Right cardiac atrium (tissue), 5 donors: ENCODE results near the gene PTPRN2. TPM values are rescaled to one million over a fixed set of nuclear protein-coding genes. Genes with fewer than 3 reads are reported as not detected.

Source experiments
- ATAC-seq, 2 donors: fragments of 200-7000 bp; cut with Tn5 transposase; one replicate each; pipeline versions ENCODE4 v1.8.0 to v1.9.1; 2020; ENCODE audit warnings: moderate library complexity in 2 of 2, mild to moderate bottlenecking in 1 of 2
- DNase-seq, 3 donors: peaks; one replicate each; pipeline ENCODE4 v3.0.0-alpha.2; 2020
- H3K27ac ChIP-seq: one replicate; pipeline ENCODE4 v1.5.1; 2013; ENCODE audit warnings: mild to moderate bottlenecking, low read length, control low read depth, moderate library complexity
- H3K27me3 ChIP-seq: one replicate; pipeline ENCODE4 v1.6.1; 2013; ENCODE audit not compliant: control insufficient read depth, insufficient read depth
- H3K4me1 ChIP-seq: one replicate; pipeline ENCODE4 v1.6.1; 2013; ENCODE audit warnings: low read length; ENCODE audit not compliant: control insufficient read depth, insufficient read depth
- H3K4me3 ChIP-seq: one replicate; pipeline ENCODE4 v1.5.1; 2013; ENCODE audit warnings: low read length, control low read depth
- H3K9me3 ChIP-seq: one replicate; pipeline ENCODE4 v1.6.1; 2013; ENCODE audit warnings: low read length; ENCODE audit not compliant: control insufficient read depth
- WGBS: extraction: QIAGEN DNeasy Blood & Tissue Kit; methylation state at CpG from one replicate; pipeline ENCODE4 v1.1.7; 2013; 5-methylcytosine and 5-hydroxymethylcytosine counted together
- intact Hi-C, 4 donors: fragments of 100-400 bp; cut with DNase I; formaldehyde crosslinking; loops; one replicate each; pipeline versions ENCODE4 v1.11.0 to v1.14.0; 2022 to 2023
- polyA plus RNA-seq: library from polyadenylated mRNA; stranded (reverse); fragments of 200-250 nt; gene quantifications from one replicate; pipeline ENCODE4 v1.2.3, GENCODE V29; 2013
- total RNA-seq, 4 donors: library from RNA; stranded (reverse); fragmentation: NEBNext Ultra II Directional; extraction: Animal tissue kit (Norgen Biotek cat#: 25700); gene quantifications; one replicate each; pipeline ENCODE4 v1.2.1, GENCODE V29; 2021
- donor health status: healthy with polysubstance abuse.
- donor health status: DM: no; HTN: yes; CAD: no.
- donor health status: DM: no; HTN: no; CAD: no.
- donor health status: DM: no; HTN: yes; CAD: no; lungs with severe emphysema.
- donor health status: DM: yes; HTN: yes; CAD: no.

Gene PTPRN2
- total and polyA plus RNA-seq, 5 donors = 1.5 to 3.9 (median 1.9) TPM

DNA sequence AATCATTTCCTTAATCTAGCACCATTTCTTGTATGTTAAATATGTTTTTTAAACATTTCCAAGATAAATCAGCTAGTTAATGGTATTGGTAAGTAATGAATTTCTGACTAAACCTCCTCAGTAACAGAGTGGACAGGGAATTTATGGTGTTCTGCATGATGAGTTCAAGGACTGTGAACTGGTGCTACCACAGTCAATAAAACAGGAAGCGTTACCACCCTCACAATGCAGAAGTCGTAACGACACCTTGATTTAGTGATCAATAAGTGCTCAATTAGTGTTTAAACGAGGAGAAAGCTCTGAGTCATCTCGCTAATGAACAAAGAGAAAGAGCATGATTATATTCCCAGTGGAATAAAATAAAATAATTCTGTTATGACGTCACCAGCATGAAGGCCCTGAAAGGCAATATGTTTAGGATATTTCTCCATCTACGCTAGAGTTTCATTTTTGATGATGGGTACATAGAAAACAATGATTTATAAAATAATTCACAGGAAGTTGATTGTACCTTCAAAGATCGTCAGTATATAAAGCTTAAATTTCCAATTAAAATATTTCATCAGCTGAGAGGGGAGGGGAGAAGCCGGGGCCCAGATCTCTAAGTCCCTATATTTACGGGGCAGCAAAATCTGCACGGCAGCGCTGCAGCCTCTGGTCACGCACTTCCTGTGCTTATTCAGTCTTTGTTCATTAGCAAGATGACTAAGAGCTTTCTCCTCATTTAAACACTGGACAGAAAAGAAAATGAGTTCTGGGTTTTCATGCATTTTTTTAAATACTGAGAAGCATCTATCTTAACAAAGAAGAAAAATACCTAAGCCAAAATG, 400.5 kb downstream of the PTPRN2 start:
- H3K4me3 ChIP-seq = no peak overlapping the region
- no peak for ATAC-seq
- no peaks in the 10 kb centered on the region for H3K4me1 ChIP-seq
- H3K9me3 ChIP-seq = no peaks in the 10 kb centered on the region
- intact Hi-C loops = no loop called here
- 78% methylated on average over 13 of the region's 13 CpGs for WGBS
- no peak for DNase-seq
- no peak overlapping the region for H3K27ac ChIP-seq
- no peaks in the 10 kb centered on the region for H3K27me3 ChIP-seq

- WGBS = 91% methylated on average over 12 of the region's 12 CpGs
- H3K4me1 ChIP-seq = no peaks in the 10 kb centered on the region
- no peak overlapping the region for H3K27ac ChIP-seq
- intact Hi-C loops = no loop called here
- no peaks in the 10 kb centered on the region for H3K27me3 ChIP-seq
- ATAC-seq (no peak), DNase-seq (no peak)
- no peak overlapping the region for H3K4me3 ChIP-seq
- no peaks in the 10 kb centered on the region for H3K9me3 ChIP-seq
Observed at GRCh38 chr7:158186406-158186805, 401.2 kb downstream of the PTPRN2 start.

GRCh38 chr7:158185653-158186052, 402.0 kb downstream of the PTPRN2 start:
- Histone ChIP-seq H3K27me3 (no peaks in the 10 kb centered on the region), H3K4me3 (no peak overlapping the region), H3K9me3 (no peaks in the 10 kb centered on the region), H3K27ac (no peak overlapping the region), H3K4me1 (no peaks in the 10 kb centered on the region)
- ATAC-seq (no peak), DNase-seq (no peak)
- WGBS = 93% methylated on average over 8 of the region's 8 CpGs
- intact Hi-C loops = no loop called here

DNA sequence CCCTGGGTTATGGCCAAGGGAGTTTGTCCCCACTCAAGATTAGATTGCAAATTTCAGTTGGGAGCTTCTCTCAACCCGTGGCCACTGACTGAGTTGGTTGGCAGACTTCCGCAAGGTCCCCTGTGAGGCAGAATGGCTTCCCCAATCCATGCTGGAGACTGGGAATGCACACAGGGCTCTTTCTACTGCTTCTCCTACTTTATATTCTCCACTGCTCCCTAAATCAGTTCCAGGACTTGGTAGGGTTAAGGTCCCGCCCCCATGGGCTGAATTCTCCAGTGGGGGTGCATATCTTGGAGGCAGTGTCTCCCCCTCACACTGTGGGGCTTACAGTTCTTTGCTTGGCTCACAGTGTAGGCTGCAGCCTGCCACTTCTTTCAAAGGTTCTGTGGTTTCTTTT, 404.2 kb downstream of the PTPRN2 start:
- Histone ChIP-seq H3K27me3 (no peaks in the 10 kb centered on the region), H3K4me3 (no peak overlapping the region), H3K9me3 (no peaks in the 10 kb centered on the region), H3K27ac (no peak overlapping the region), H3K4me1 (no peaks in the 10 kb centered on the region)
- ATAC-seq = no peak
- DNase-seq = no peak
- WGBS = 69% methylated on average over 3 of the region's 3 CpGs
- intact Hi-C loops = no loop called here

DNA sequence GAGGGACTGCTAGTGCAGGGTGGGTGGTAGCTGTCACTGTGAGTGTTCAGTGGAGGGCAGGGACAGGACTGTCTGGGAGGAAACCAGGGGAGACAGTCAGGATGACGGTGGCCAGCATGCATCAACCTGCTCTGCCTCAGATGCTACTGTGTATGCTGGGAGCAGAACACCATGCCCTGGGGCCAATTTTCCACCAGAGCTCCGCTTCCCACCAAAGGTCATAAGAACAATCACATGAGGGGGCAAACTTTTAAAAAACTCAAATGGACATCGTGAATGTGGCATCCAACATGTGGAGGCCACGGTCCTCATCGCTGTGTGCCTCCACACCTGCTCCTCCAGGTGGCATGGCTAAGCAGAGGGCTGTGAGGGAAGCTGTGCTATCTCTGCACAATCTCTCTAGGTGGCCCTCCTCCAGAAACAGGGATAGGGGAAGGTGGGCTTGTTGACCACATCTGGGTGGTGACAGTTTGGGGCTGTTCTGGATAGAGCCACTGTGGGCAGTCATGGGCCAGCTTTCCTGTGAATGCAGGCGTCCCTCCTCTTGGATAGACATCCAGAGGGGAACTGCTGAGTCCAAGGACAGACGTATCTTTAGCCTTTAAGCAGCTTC, 411.0 kb downstream of the PTPRN2 start:
- ATAC-seq (no peak), DNase-seq (no peak)
- Histone ChIP-seq H3K27me3 (no peaks in the 10 kb centered on the region), H3K4me1 (no peaks in the 10 kb centered on the region), H3K9me3 (no peaks in the 10 kb centered on the region), H3K4me3 (no peak overlapping the region), H3K27ac (no peak overlapping the region)
- 67% methylated on average over 7 of the region's 7 CpGs for WGBS
- intact Hi-C loops = no loop called here

- no peak for DNase-seq
- 84% methylated on average over 15 of the region's 15 CpGs for WGBS
- intact Hi-C loops = no loop called here
Observed at GRCh38 chr7:158175779-158176178, 411.8 kb downstream of the PTPRN2 start.

DNA sequence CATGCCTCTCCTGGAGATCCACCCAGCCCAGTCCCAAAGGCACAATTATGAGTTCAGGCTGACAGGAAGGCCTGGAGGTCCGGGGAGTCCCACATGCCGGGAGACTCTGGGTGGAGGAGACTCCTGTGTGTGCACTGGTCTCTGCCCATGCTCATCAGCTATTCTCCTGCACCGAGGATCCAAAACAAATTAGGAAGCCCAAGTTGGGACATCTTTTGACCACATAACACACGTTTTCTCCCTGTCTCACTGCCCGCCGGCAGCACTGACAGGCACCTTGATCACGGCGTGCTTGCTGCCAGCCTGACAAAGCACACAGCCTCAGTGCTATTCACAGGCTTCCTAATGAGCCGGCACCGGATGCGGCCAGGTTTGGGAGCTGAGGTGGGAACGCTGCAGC, 412.7 kb downstream of the PTPRN2 start:
- ATAC-seq (no peak), DNase-seq (no peak)
- WGBS = 90% methylated on average over 12 of the region's 12 CpGs
- H3K9me3 ChIP-seq = no peaks in the 10 kb centered on the region
- H3K4me3 ChIP-seq = no peak overlapping the region
- intact Hi-C loops = no loop called here
- no peaks in the 10 kb centered on the region for H3K4me1 ChIP-seq
- H3K27ac ChIP-seq = no peak overlapping the region
- H3K27me3 ChIP-seq = no peaks in the 10 kb centered on the region

More at GRCh38 chr7:158175779-158176178, 411.8 kb downstream of the PTPRN2 start:
- no peak for ATAC-seq
- no peaks in the 10 kb centered on the region for H3K9me3 ChIP-seq
- no peaks in the 10 kb centered on the region for H3K27me3 ChIP-seq
- H3K4me3 ChIP-seq = no peak overlapping the region
- no peak overlapping the region for H3K27ac ChIP-seq
- no peaks in the 10 kb centered on the region for H3K4me1 ChIP-seq

GRCh38 chr7:158167373-158167772, 420.2 kb downstream of the PTPRN2 start:
- no peaks in the 10 kb centered on the region for H3K4me1 ChIP-seq
- H3K4me3 ChIP-seq = no peak overlapping the region
- intact Hi-C loops = no loop called here
- H3K27me3 ChIP-seq = no peaks in the 10 kb centered on the region
- H3K27ac ChIP-seq = no peak overlapping the region
- 68% methylated on average over 4 of the region's 4 CpGs for WGBS
- H3K9me3 ChIP-seq = no peaks in the 10 kb centered on the region
- DNase-seq = no peak
- no peak for ATAC-seq

GRCh38 chr7:158166386-158167340, 421.0 kb downstream of the PTPRN2 start:
- Histone ChIP-seq H3K9me3 (no peaks in the 10 kb centered on the region), H3K27ac (no peak overlapping the region), H3K4me3 (no peak overlapping the region), H3K4me1 (no peaks in the 10 kb centered on the region), H3K27me3 (no peaks in the 10 kb centered on the region)
- intact Hi-C loops = no loop called here
- no peak for ATAC-seq
- WGBS = 87% methylated on average over 41 of the region's 41 CpGs
- DNase-seq = peak in 2 of 3 donors; percentile 43 to 73

- H3K9me3 ChIP-seq = no peaks in the 10 kb centered on the region
- no peak for DNase-seq
- no peak overlapping the region for H3K4me3 ChIP-seq
- intact Hi-C loops = no loop called here
- H3K27me3 ChIP-seq = no peaks in the 10 kb centered on the region
- no peak overlapping the region for H3K27ac ChIP-seq
- no peak for ATAC-seq
- no peaks in the 10 kb centered on the region for H3K4me1 ChIP-seq
- 91% methylated on average over 16 of the region's 16 CpGs for WGBS
Observed at GRCh38 chr7:158165711-158166110, 421.9 kb downstream of the PTPRN2 start.
